VCaP (cell line): Measurements from ENCODE around the gene NOC3L.
"Not testable (repeated sequence)": the region's sequence is repeated elsewhere in the genome, so short reads cannot be mapped to it uniquely, and the experiment has no call there.

ENCODE experiments used
- H3K27ac ChIP-seq: fragments of 450-650 bp; 2 replicates; pipeline ENCODE4 v1.5.1; 2017
- TF ChIP-seq, protein P1 (sequence below): fragments of 450-650 bp; conservative IDR thresholded peaks from 2 replicates; pipeline ENCODE4 v1.5.1; 2017; ENCODE audit warnings: mild to moderate bottlenecking, moderate library complexity

Gene NOC3L

DNA sequence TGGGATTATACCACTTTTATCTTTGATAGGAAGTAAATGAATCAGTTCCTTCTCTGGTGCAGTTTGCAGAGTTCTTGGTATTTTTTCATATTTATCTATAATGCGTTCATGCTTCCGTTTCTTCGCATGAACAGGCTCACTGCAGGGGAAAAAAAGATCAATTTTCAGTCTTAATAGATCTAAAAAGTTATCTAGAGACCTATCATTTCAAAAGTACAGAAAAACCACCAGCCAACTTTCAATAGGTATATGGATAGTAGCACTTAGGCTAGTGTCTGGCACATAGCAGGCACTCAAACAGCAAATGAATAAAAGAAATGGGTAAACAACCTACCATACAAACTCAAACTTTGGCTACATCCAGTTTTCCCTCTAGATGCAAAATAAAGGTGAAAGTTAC lies 5.5 kb downstream of the NOC3L start:
- TF ChIP-seq, protein P1, sequence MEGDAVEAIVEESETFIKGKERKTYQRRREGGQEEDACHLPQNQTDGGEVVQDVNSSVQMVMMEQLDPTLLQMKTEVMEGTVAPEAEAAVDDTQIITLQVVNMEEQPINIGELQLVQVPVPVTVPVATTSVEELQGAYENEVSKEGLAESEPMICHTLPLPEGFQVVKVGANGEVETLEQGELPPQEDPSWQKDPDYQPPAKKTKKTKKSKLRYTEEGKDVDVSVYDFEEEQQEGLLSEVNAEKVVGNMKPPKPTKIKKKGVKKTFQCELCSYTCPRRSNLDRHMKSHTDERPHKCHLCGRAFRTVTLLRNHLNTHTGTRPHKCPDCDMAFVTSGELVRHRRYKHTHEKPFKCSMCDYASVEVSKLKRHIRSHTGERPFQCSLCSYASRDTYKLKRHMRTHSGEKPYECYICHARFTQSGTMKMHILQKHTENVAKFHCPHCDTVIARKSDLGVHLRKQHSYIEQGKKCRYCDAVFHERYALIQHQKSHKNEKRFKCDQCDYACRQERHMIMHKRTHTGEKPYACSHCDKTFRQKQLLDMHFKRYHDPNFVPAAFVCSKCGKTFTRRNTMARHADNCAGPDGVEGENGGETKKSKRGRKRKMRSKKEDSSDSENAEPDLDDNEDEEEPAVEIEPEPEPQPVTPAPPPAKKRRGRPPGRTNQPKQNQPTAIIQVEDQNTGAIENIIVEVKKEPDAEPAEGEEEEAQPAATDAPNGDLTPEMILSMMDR = no peak
- H3K27ac ChIP-seq = no peak overlapping the region

DNA sequence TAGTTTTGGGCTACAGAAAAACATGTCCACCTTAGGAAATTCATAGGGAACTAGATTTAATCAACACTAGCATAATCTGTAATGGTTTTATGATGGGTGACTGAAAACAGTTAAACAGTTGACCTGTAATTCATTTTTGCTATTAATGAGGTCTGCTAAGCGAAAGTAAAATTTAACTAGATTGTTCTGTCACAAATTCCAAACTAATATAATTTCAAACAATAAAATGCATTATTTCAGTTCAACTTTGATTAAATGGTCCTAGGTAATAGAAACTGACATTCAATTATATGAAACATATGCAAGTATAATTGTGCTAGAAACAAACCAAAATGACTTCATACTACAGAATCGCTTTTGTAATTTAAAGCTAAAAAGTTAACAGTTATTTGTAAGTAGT lies 6.9 kb downstream of the NOC3L start:
- H3K27ac ChIP-seq = no peak overlapping the region
- TF ChIP-seq, protein P1 = no peak

DNA sequence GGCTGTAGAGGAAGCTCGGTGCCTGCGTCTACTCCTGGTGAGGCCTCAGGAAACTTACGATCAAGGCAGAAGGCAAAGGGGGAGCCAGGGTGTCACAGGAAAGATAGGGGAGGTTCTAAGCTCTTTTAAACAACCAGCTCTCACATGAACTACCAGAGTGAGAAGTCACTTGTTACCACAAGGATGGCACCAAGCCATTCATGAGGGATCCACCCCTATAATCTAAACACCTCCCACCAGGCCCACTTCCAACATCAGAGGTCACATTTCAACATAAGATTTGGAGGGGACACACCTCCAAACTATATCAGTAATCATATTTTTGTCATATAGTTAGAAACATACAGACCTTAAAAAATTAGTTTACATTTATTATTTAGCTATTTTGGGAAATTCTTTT lies 9.4 kb downstream of the NOC3L start:
- H3K27ac ChIP-seq = no peak overlapping the region
- TF ChIP-seq, protein P1 = no peak

DNA sequence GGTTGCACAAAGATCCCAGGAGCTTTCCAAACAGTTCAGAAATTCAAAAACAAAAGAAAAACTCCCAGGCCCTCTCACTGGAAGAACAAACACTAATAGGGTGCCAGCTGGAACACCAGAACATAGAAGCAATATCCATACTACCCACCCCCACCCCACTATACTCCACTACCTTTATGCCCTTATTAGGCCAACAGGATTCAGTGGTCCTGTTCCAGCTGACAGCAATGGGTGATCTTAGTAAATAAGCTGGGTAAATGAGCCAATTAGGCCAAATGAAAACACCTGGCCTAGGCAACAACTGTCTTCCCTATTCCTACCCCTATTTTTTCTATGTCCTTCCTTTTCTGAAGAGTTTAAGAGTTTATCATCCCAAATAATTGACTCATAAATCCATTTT lies 11.7 kb downstream of the NOC3L start:
- H3K27ac ChIP-seq = no peak overlapping the region
- TF ChIP-seq, protein P1 = no peak

DNA sequence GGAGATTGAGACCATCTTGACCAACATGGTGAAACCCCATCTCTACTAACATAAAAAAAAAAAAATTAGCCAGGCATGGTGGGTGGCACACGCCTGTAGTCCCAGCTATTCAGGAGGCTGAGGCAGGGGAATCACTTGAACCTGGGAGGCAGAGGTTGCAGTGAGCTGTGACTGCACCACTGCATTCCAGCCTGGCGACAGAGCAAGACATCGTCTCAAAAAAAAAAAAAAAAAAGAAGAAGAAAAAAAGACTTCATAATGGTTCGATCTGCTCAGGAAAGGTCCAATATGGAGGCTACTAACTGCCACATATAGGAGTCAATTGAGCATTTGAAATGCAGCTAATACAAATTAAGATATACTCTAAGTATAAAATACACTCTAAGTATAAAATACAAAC lies 12.2 kb downstream of the NOC3L start:
- H3K27ac ChIP-seq = not testable (repeated sequence)

DNA sequence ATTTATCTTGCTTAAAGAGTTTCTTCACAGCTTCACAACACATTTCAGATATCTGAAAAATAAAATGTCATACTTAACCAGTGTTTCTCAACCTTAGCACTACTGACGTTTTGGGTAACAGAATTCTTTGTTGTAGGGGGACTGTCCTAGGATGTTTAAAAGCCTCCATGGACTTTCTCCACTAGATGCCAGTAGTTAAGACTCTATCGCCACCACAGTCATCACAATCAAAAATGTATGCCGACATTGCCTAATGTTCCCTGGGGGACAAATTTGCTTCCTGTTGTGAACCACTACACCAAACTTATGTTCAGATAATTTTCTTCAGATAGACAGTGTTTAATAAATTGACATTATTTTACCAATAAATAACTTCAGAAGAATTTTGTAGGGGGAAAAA lies 13.4 kb downstream of the NOC3L start:
- TF ChIP-seq, protein P1 = peak; percentile 27; the same call in 1 of the 2 replicates
- H3K27ac ChIP-seq = no peak overlapping the region

DNA sequence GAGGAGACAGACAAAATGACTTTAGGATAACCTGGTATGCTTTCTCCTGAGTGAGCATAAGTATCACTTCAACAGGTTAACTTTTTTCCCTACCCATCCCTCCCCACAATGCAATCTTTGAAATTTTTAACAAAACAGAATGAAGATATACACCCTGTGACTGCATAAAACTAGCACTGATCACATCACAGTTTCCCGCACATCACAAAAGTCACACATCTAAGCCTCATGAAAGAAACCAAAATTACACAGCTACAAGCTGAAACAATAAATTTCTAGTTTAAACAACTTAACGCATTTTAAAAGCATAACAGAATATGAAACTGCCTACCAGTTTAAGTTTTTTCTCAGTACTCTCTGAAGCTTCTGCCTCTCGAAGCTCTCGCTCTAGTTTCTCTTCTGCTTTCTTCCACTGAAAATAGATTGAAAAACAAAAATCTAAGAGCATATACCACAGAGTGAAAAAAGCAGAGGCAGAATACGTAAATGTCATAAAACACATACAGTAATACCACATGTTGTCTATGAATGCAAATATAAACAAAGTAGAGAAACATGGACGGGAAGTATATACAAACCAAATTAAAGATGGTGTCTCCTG lies 18.1 kb downstream of the NOC3L start:
- TF ChIP-seq, protein P1 = no peak
- no peak overlapping the region for H3K27ac ChIP-seq

DNA sequence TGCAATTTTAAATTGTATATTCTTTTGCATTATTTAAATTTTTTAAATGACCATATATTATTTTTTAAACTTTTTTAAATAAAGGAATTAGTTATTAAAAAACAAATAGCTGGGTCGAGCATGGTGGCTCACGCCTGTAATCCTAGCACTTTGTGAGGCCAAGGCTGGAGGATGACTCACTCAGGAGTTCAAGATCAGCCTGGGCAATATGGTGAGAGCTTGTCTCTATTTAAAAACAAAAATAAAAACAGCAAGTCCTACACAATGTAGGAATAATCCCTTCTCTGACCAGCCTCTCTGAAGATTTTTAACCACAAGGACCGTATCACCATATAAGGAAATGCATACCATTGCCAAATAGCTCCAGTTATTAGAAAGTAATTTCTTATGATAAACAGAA lies 19.6 kb downstream of the NOC3L start:
- TF ChIP-seq, protein P1 = no peak
- H3K27ac ChIP-seq = no peak overlapping the region
